HG03520 (cell line): ENCODE measurements around the gene SMPD2.

Source experiments
- ATAC-seq: cut with Tn5 transposase; IDR thresholded peaks from one replicate; pipeline ENCODE4 v1.9.1; 2021; ENCODE audit warnings: mild to moderate bottlenecking, moderate library complexity; ENCODE audit not compliant: unreplicated experiment

SMPD2 gene

GRCh38 chr6:109446072-109446471 is 5.5 kb downstream of the SMPD2 start:
- ATAC-seq: no peak

- ATAC-seq: no peak
These were observed 6.0 kb downstream of the SMPD2 start for GRCh38 chr6:109446541-109446940.

GRCh38 chr6:109447087-109447486 is 6.6 kb downstream of the SMPD2 start:
- no peak for ATAC-seq

- no peak for ATAC-seq
These were observed 7.5 kb downstream of the SMPD2 start for GRCh38 chr6:109447878-109448555.

GRCh38 chr6:109448615-109449014 is 8.1 kb downstream of the SMPD2 start:
- no peak for ATAC-seq

- ATAC-seq: no peak
These were observed 8.7 kb downstream of the SMPD2 start for GRCh38 chr6:109449064-109449794.

GRCh38 chr6:109449795-109450673 is 9.5 kb downstream of the SMPD2 start:
- no peak for ATAC-seq

GRCh38 chr6:109450801-109451200 is 10.3 kb downstream of the SMPD2 start:
- no peak for ATAC-seq

- no peak for ATAC-seq
These were observed 10.9 kb downstream of the SMPD2 start for GRCh38 chr6:109451376-109451775.

- no peak for ATAC-seq
These were observed 11.7 kb downstream of the SMPD2 start for GRCh38 chr6:109452181-109452580.

GRCh38 chr6:109453156-109453555 is 12.6 kb downstream of the SMPD2 start:
- ATAC-seq: no peak

GRCh38 chr6:109453594-109454495 is 13.3 kb downstream of the SMPD2 start:
- no peak for ATAC-seq

GRCh38 chr6:109454496-109455436 is 14.2 kb downstream of the SMPD2 start:
- peak; percentile 17 for ATAC-seq

- ATAC-seq: peak; percentile 57
These were observed 15.1 kb downstream of the SMPD2 start, which contains the start of gene MICAL1 for GRCh38 chr6:109455437-109456110. MICAL1 (minus strand) TSS chr6:109455772; CDS start chr6:109454196, 1,576 bp downstream.

- peak; percentile 2 for ATAC-seq
These were observed 15.6 kb downstream of the SMPD2 start for GRCh38 chr6:109456111-109456583.

GRCh38 chr6:109456710-109457561 is 16.4 kb downstream of the SMPD2 start:
- ATAC-seq: no peak

- ATAC-seq: no peak
These were observed 17.1 kb downstream of the SMPD2 start for GRCh38 chr6:109457562-109457996.
